Naive thymus-derived CD4-positive, alpha-beta T cell (primary cell): ENCODE measurements around the gene MIPEP. TPM values are rescaled to one million over a fixed set of nuclear protein-coding genes. Genes with fewer than 3 reads are reported as not detected.
A peak's percentile ranks its signal among the peaks of the same experiment; 100 is the strongest.

Source experiments
- ATAC-seq: fragments of 150-1000 bp; cut with Tn5 transposase; 2 replicates; pipeline ENCODE4 v1.10.0; 2021; ENCODE audit warnings: mild to moderate bottlenecking, moderate library complexity
- CTCF ChIA-PET: fragments of 350-600 bp; sonication (Branson Sonifier 250); formaldehyde crosslinking; loops from one replicate; lab custom pipeline; 2021; ENCODE audit warnings: antibody characterized with exemption; lab: Charles Lee
- POLR2A ChIA-PET: fragments of 350-600 bp; sonication (Branson Sonifier 250); formaldehyde crosslinking; loops from one replicate; lab custom pipeline; 2021; ENCODE audit warnings: antibody characterized with exemption, inconsistent platforms; lab: Charles Lee
- DNase-seq, 9 donors: peaks; one replicate each; pipeline versions ENCODE4 v3.0.0 to v3.0.0-alpha.2; 2020 to 2022; ENCODE audit warnings: mixed read lengths in 1 of 9
- H3K27ac ChIP-seq: one replicate; pipeline ENCODE4 v1.7.0; 2013; ENCODE audit warnings: mild to moderate bottlenecking, low read depth, low read length, moderate library complexity
- H3K27me3 ChIP-seq, 2 donors: one replicate each; pipeline ENCODE4 v1.7.0; 2013; ENCODE audit warnings: low read length in 2 of 2, mild to moderate bottlenecking in 2 of 2, moderate library complexity in 2 of 2; ENCODE audit not compliant: control insufficient read depth in 2 of 2, insufficient read depth in 2 of 2
- H3K36me3 ChIP-seq, 3 experiments: 1 replicate in 2 of 3; 2 replicates in 1 of 3; pipeline ENCODE4 v1.7.0; 2013; ENCODE audit warnings: low read length in 3 of 3, mild to moderate bottlenecking in 3 of 3, moderate library complexity in 1 of 3; ENCODE audit not compliant: insufficient read depth in 3 of 3, control insufficient read depth in 2 of 3
- H3K4me1 ChIP-seq, 2 donors: one replicate each; pipeline ENCODE4 v1.7.0; 2013; ENCODE audit warnings: low read length in 2 of 2, mild to moderate bottlenecking in 2 of 2, moderate library complexity in 1 of 2; ENCODE audit not compliant: control insufficient read depth in 2 of 2, insufficient read depth in 2 of 2
- H3K4me3 ChIP-seq: 2 replicates; pipeline ENCODE4 v1.7.0; 2013; ENCODE audit warnings: mild to moderate bottlenecking, low read length
- H3K9me3 ChIP-seq, 3 experiments: 1 replicate in 2 of 3; 2 replicates in 1 of 3; pipeline ENCODE4 v1.7.0; 2013; ENCODE audit warnings: low read length in 3 of 3; ENCODE audit not compliant: control insufficient read depth in 2 of 3
- H3K27ac Mint-ChIP-seq, 9 donors: one replicate each; pipeline ENCODE4 v1.8.0; 2020 to 2022; ENCODE audit warnings: mixed read lengths in 9 of 9, mild to moderate bottlenecking in 8 of 9, moderate library complexity in 5 of 9, inconsistent platforms in 2 of 9
- H3K27me3 Mint-ChIP-seq, 5 donors: one replicate each; pipeline ENCODE4 v1.8.0; 2021 to 2022; ENCODE audit warnings: mixed read lengths in 5 of 5, mild to moderate bottlenecking in 1 of 5
- H3K36me3 Mint-ChIP-seq, 5 donors: one replicate each; pipeline ENCODE4 v1.8.0; 2020 to 2022; ENCODE audit warnings: mixed read lengths in 5 of 5, mild to moderate bottlenecking in 3 of 5, inconsistent platforms in 1 of 5
- H3K4me1 Mint-ChIP-seq, 7 donors: one replicate each; pipeline ENCODE4 v1.8.0; 2020 to 2022; ENCODE audit warnings: mixed read lengths in 7 of 7, mild to moderate bottlenecking in 3 of 7, inconsistent platforms in 1 of 7
- H3K4me3 Mint-ChIP-seq, 10 donors: one replicate each; pipeline ENCODE4 v1.8.0; 2020 to 2022; ENCODE audit warnings: mild to moderate bottlenecking in 10 of 10, mixed read lengths in 10 of 10, moderate library complexity in 6 of 10, inconsistent platforms in 2 of 10
- H3K9me3 Mint-ChIP-seq, 11 donors: one replicate each; pipeline ENCODE4 v1.8.0; 2020 to 2022; ENCODE audit warnings: mixed read lengths in 11 of 11, mild to moderate bottlenecking in 4 of 11, inconsistent platforms in 1 of 11, moderate library complexity in 1 of 11
- intact Hi-C, 2 donors: fragments of 100-400 bp; cut with micrococcal nuclease; formaldehyde crosslinking; loops; one replicate each; pipeline ENCODE4 v1.15.1; 2023
- polyA plus RNA-seq, 2 donors: library from polyadenylated mRNA; unstranded; fragments of 300-500 nt; fragmentation: Illumina TruSeq; gene quantifications; one replicate each; pipeline ENCODE4 v1.2.3, GENCODE V29; 2021
- total RNA-seq, 6 experiments: library from RNA in 5 of 6; stranded (reverse) in 5 of 6; gene quantifications; 1 replicate in 5 of 6; 2 replicates in 1 of 6; pipeline ENCODE4 v1.2.3 and lab custom pipeline; 2021 to 2026

The MIPEP gene
- total and polyA plus RNA-seq, 7 experiments from 2014 or later, result 8.0 to 20.7 (median 9.5) TPM

- peak overlapping the region in 2 of 9 donors; percentile 38 to 48 for H3K27ac Mint-ChIP-seq
- intact Hi-C loops, result no loop called here
- no peaks in the 10 kb centered on the region for H3K27me3 Mint-ChIP-seq
- peaks cover 3 to 20% (median 11%) of the 10 kb centered on the region in 7 donors for H3K4me1 Mint-ChIP-seq
- no peaks in the 10 kb centered on the region for H3K9me3 ChIP-seq
- H3K4me3 ChIP-seq, result no peak overlapping the region
- no peaks in the 10 kb centered on the region for H3K4me1 ChIP-seq
- no peak overlapping the region for H3K27ac ChIP-seq
- H3K9me3 Mint-ChIP-seq, result no peaks in the 10 kb centered on the region
- ChIA-PET POLR2A (no interaction called here), CTCF (no interaction called here)
- peaks cover 0 to 47% (median 39%) of the 10 kb centered on the region in 5 donors for H3K36me3 Mint-ChIP-seq
- no peak for DNase-seq
- no peak overlapping the region for H3K4me3 Mint-ChIP-seq
- no peaks in the 10 kb centered on the region for H3K27me3 ChIP-seq
- no peaks in the 10 kb centered on the region for H3K36me3 ChIP-seq
- no peak for ATAC-seq
Measured at GRCh38 chr13:23843436-23843835, 45.8 kb downstream of the MIPEP start.

- no peak overlapping the region for H3K27ac ChIP-seq
- ATAC-seq (no peak), DNase-seq (no peak)
- peaks cover 0 to 43% (median 36%) of the 10 kb centered on the region in 5 donors for H3K36me3 Mint-ChIP-seq
- peaks cover 0 to 2% (median 0%) of the 10 kb centered on the region in 3 experiments for H3K36me3 ChIP-seq
- intact Hi-C loops, result no loop called here
- H3K9me3 ChIP-seq, result no peaks in the 10 kb centered on the region
- ChIA-PET CTCF (no interaction called here), POLR2A (no interaction called here)
- no peaks in the 10 kb centered on the region for H3K27me3 ChIP-seq
- H3K9me3 Mint-ChIP-seq, result no peaks in the 10 kb centered on the region
- no peak overlapping the region for H3K27ac Mint-ChIP-seq
- H3K4me1 Mint-ChIP-seq, result peaks cover 3 to 15% (median 10%) of the 10 kb centered on the region in 7 donors
- no peaks in the 10 kb centered on the region for H3K4me1 ChIP-seq
- no peak overlapping the region for H3K4me3 ChIP-seq
- no peaks in the 10 kb centered on the region for H3K27me3 Mint-ChIP-seq
- no peak overlapping the region for H3K4me3 Mint-ChIP-seq
Measured at GRCh38 chr13:23842406-23842805, 46.8 kb downstream of the MIPEP start.

DNA sequence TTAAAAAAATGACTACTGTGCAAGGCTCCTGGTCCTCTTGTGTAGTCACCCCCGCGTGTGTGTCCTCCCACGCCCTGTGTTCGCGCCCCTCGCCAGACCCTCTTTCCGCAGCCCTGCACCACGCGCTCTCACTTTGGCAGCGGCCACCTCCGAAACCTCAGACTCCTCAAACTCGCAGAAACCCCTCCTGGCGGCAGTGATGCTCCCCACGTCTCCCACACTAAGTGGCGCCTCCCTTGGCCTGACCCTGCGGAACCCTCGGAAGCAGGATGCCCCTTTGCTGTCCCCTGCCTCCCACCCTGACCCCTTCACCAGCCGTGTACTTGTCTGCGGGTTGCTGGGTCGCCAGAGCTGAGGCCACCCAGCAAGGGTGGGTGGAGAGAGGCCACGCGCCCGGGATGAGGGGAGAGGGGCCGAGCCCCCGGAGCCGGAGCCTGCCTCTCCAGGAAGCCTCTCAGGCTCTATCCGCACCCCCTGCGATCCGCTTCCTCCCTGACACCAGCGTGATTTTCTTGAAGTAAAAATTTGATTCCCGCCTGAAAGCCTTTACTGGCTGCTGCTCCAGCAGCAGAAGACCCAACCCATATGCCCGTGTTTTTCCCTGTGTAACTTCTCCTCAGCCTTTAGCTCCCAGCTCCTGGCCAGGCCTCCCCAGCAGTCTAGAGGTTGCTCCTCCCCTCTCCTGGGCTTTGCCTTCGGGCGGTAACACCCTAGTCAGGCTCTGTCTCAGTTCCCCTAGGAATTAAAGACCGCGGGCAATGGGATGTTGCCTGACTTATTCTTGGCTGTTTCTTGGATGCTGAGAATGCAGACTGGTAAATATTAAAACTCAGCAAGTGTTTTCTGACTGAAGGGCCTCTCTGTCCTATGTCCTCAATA is 55.2 kb downstream of the MIPEP start:
- ChIA-PET POLR2A (no interaction called here), CTCF (no interaction called here)
- H3K27me3 ChIP-seq, result no peaks in the 10 kb centered on the region

DNA sequence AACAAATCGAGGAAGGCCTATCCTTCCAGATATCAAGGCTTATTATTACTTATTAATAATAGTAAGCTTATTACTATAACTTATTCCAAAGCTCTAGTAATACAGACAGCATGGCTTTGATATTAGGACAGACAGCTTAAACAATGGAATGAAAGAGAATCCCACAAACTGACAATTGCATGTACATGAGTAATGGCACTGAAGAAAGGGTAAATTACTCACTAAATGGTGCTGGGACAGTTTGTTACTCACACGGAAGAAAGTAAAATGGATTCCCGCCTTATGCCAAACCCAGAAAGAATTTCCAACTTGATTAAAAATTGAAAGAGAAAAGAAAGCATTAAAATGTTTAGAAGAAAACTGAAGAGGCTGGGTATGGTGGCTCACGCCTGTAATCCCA is 60.3 kb downstream of the MIPEP start:
- H3K36me3 ChIP-seq, result no peaks in the 10 kb centered on the region
- CTCF ChIA-PET, result no interaction called here
- H3K27ac Mint-ChIP-seq, result no peak overlapping the region
- POLR2A ChIA-PET, result no interaction called here
- peaks cover 0 to 61% (median 25%) of the 10 kb centered on the region in 5 donors for H3K36me3 Mint-ChIP-seq
- H3K27me3 ChIP-seq, result no peaks in the 10 kb centered on the region
- H3K27ac ChIP-seq, result no peak overlapping the region
- DNase-seq (no peak), ATAC-seq (no peak)
- H3K4me3 Mint-ChIP-seq, result no peak overlapping the region
- H3K4me1 ChIP-seq, result no peaks in the 10 kb centered on the region
- intact Hi-C loops, result no loop called here
- H3K27me3 Mint-ChIP-seq, result no peaks in the 10 kb centered on the region
- peaks cover 0 to 4% (median 0%) of the 10 kb centered on the region in 11 donors for H3K9me3 Mint-ChIP-seq
- H3K4me3 ChIP-seq, result no peak overlapping the region
- peaks cover 0 to 9% (median 0%) of the 10 kb centered on the region in 7 donors for H3K4me1 Mint-ChIP-seq
- no peaks in the 10 kb centered on the region for H3K9me3 ChIP-seq

More for the DNA sequence above, 55.2 kb downstream of the MIPEP start:
- no peak for DNase-seq
- H3K27ac Mint-ChIP-seq, result peak overlapping the region in 1 of 9 donors; percentile 61
- Histone ChIP-seq H3K27ac (no peak overlapping the region), H3K4me1 (no peaks in the 10 kb centered on the region), H3K9me3 (no peaks in the 10 kb centered on the region), H3K4me3 (no peak overlapping the region), H3K36me3 (peaks cover 0 to 6% (median 0%) of the 10 kb centered on the region in 3 experiments)
- ATAC-seq, result no peak
- H3K9me3 Mint-ChIP-seq, result no peaks in the 10 kb centered on the region
- intact Hi-C loops, result no loop called here
- peaks cover 0 to 3% (median 0%) of the 10 kb centered on the region in 7 donors for H3K4me1 Mint-ChIP-seq
- peaks cover 0 to 56% (median 38%) of the 10 kb centered on the region in 5 donors for H3K36me3 Mint-ChIP-seq
- H3K27me3 Mint-ChIP-seq, result no peaks in the 10 kb centered on the region
- no peak overlapping the region for H3K4me3 Mint-ChIP-seq

GRCh38 chr13:23828086-23828485 is 61.1 kb downstream of the MIPEP start:
- H3K36me3 Mint-ChIP-seq, result peaks cover 0 to 61% (median 20%) of the 10 kb centered on the region in 5 donors
- H3K4me1 Mint-ChIP-seq, result peaks cover 0 to 9% (median 0%) of the 10 kb centered on the region in 7 donors
- H3K4me3 Mint-ChIP-seq, result no peak overlapping the region
- no peaks in the 10 kb centered on the region for H3K4me1 ChIP-seq
- intact Hi-C loops, result no loop called here
- H3K27ac ChIP-seq, result no peak overlapping the region
- no peak for DNase-seq
- no peak for ATAC-seq
- ChIA-PET CTCF (no interaction called here), POLR2A (no interaction called here)
- H3K27me3 Mint-ChIP-seq, result no peaks in the 10 kb centered on the region
- no peak overlapping the region for H3K4me3 ChIP-seq
- no peaks in the 10 kb centered on the region for H3K27me3 ChIP-seq
- no peaks in the 10 kb centered on the region for H3K36me3 ChIP-seq
- peaks cover 0 to 4% (median 0%) of the 10 kb centered on the region in 11 donors for H3K9me3 Mint-ChIP-seq
- H3K9me3 ChIP-seq, result no peaks in the 10 kb centered on the region
- no peak overlapping the region for H3K27ac Mint-ChIP-seq

GRCh38 chr13:23825179-23825578 is 64.0 kb downstream of the MIPEP start:
- no peak for DNase-seq
- no peaks in the 10 kb centered on the region for H3K27me3 ChIP-seq
- Mint-ChIP-seq H3K36me3 (peaks cover 0 to 69% (median 29%) of the 10 kb centered on the region in 5 donors), H3K9me3 (peaks cover 0 to 4% (median 0%) of the 10 kb centered on the region in 11 donors), H3K4me3 (no peak overlapping the region), H3K27ac (peak overlapping the region in 1 of 9 donors; percentile 7), H3K4me1 (peaks cover 0 to 6% (median 0%) of the 10 kb centered on the region in 7 donors), H3K27me3 (no peaks in the 10 kb centered on the region)
- no peaks in the 10 kb centered on the region for H3K4me1 ChIP-seq
- H3K9me3 ChIP-seq, result no peaks in the 10 kb centered on the region
- ChIA-PET POLR2A (no interaction called here), CTCF (no interaction called here)
- no peaks in the 10 kb centered on the region for H3K36me3 ChIP-seq
- no peak overlapping the region for H3K27ac ChIP-seq
- H3K4me3 ChIP-seq, result no peak overlapping the region
- intact Hi-C loops, result no loop called here
- ATAC-seq, result no peak
